H1 (cell line): ENCODE data around the gene CPSF4. TPM values are rescaled to one million over a fixed set of nuclear protein-coding genes. Genes with fewer than 3 reads are reported as not detected.

ENCODE experiments used
- CTCF ChIA-PET: fragments of 300-600 bp; sonication (Branson Sonifier 250); formaldehyde crosslinking; loops from one replicate; lab custom pipeline; 2021; ENCODE audit not compliant: partially characterized antibody; lab: Charles Lee
- POLR2A ChIA-PET: fragments of 300-600 bp; sonication (Branson Sonifier 250); formaldehyde crosslinking; loops from one replicate; lab custom pipeline; 2021; ENCODE audit warnings: inconsistent platforms; ENCODE audit not compliant: partially characterized antibody; lab: Charles Lee
- DNase-seq, 2 experiments: peaks; one replicate each; pipeline versions ENCODE4 v3.0.0 to v3.0.0-alpha.2; 2010 to 2022; ENCODE audit warnings: low spot score in 2 of 2, low read depth in 1 of 2, mixed read lengths in 1 of 2
- FAIRE-seq: peaks from 2 replicates; lab custom pipeline; 2011; peaks lifted over from hg19 to GRCh38; lab: Jason Lieb, UNC
- H2AFZ ChIP-seq: 2 replicates; pipeline ENCODE4 v1.8.1; 2012; ENCODE audit warnings: low read length, inconsistent platforms
- H2AK5ac ChIP-seq: 2 replicates; pipeline ENCODE4 v1.6.1; 2013; ENCODE audit warnings: low read depth, low read length
- H2BK120ac ChIP-seq: replicated peaks from 2 replicates; pipeline ENCODE3; 2013; ENCODE audit warnings: low read depth, low read length, inconsistent platforms
- H2BK12ac ChIP-seq: 2 replicates; pipeline ENCODE4 v1.6.1; 2013; ENCODE audit warnings: low read depth, low read length
- H2BK15ac ChIP-seq: 2 replicates; pipeline ENCODE4 v1.6.1; 2013; ENCODE audit warnings: low read length
- H2BK20ac ChIP-seq: 2 replicates; pipeline ENCODE4 v1.6.1; 2013; ENCODE audit warnings: low read length
- H2BK5ac ChIP-seq: 2 replicates; pipeline ENCODE4 v1.6.1; 2013; ENCODE audit warnings: low read depth, low read length
- H3K14ac ChIP-seq: 2 replicates; pipeline ENCODE4 v1.6.1; 2013; ENCODE audit warnings: inconsistent platforms; ENCODE audit not compliant: insufficient read length
- H3K18ac ChIP-seq: 2 replicates; pipeline ENCODE4 v1.6.1; 2013; ENCODE audit warnings: low read length; ENCODE audit errors: extremely low read depth
- H3K23ac ChIP-seq: 2 replicates; pipeline ENCODE4 v1.6.1; 2013; ENCODE audit warnings: inconsistent platforms; ENCODE audit not compliant: insufficient read length
- H3K23me2 ChIP-seq: 2 replicates; pipeline ENCODE4 v1.6.1; 2013; ENCODE audit warnings: low read depth, low read length
- H3K27ac ChIP-seq: 2 replicates; pipeline ENCODE4 v1.6.1; 2011; ENCODE audit warnings: low read depth, low read length, inconsistent platforms
- H3K27me3 ChIP-seq, 4 experiments: replicated peaks in 1 of 4; 1 replicate in 1 of 4; 2 replicates in 3 of 4; pipeline versions ENCODE4 v1.6.1 to v1.8.1; 2011 to 2013; ENCODE audit warnings: low read length in 3 of 4, mild to moderate bottlenecking in 3 of 4, inconsistent platforms in 2 of 4, mixed read lengths in 2 of 4, moderate library complexity in 1 of 4; ENCODE audit not compliant: control insufficient read depth in 3 of 4, insufficient read depth in 3 of 4; ENCODE audit errors: extremely low read depth in 1 of 4
- H3K36me3 ChIP-seq, 4 experiments: 2 replicates each; pipeline versions ENCODE4 v1.6.1 to v1.8.1; 2011 to 2013; ENCODE audit warnings: mild to moderate bottlenecking in 4 of 4, low read length in 3 of 4, moderate library complexity in 2 of 4, control low read depth in 1 of 4, inconsistent platforms in 1 of 4; ENCODE audit not compliant: insufficient read depth in 4 of 4, control insufficient read depth in 2 of 4
- H3K4ac ChIP-seq: replicated peaks from 2 replicates; pipeline ENCODE3; 2013; ENCODE audit warnings: low read length, low read depth, mixed read lengths, inconsistent platforms; ENCODE audit not compliant: insufficient read length
- H3K4me1 ChIP-seq, 4 experiments: replicated peaks in 1 of 4; 1 replicate in 1 of 4; 2 replicates in 3 of 4; pipeline versions ENCODE4 v1.6.1 to v1.8.1; 2011 to 2013; ENCODE audit warnings: low read length in 3 of 4, inconsistent platforms in 2 of 4, mixed read lengths in 1 of 4; ENCODE audit not compliant: insufficient read depth in 4 of 4, control insufficient read depth in 3 of 4
- H3K4me2 ChIP-seq, 2 experiments: 2 replicates each; pipeline versions ENCODE4 v1.6.1 to v1.8.1; 2011 to 2013; ENCODE audit warnings: low read depth in 2 of 2, low read length in 2 of 2, control low read depth in 1 of 2, inconsistent platforms in 1 of 2, mild to moderate bottlenecking in 1 of 2; ENCODE audit not compliant: insufficient read depth in 1 of 2
- H3K4me3 ChIP-seq, 4 experiments: fragments of 200-600, 300-600 bp in 1 of 4; sonication (generic), shearing (Covaris generic), sonication (Bioruptor Twin) in 1 of 4; 2 replicates each; pipeline versions ENCODE4 v1.5.1 to v1.8.1; 2011 to 2016; ENCODE audit warnings: low read length in 4 of 4, low read depth in 3 of 4, control low read depth in 2 of 4, inconsistent platforms in 2 of 4, mild to moderate bottlenecking in 2 of 4, mixed read lengths in 1 of 4, moderate library complexity in 1 of 4; ENCODE audit not compliant: insufficient read depth in 2 of 4; ENCODE audit errors: extremely low read depth in 1 of 4
- H3K56ac ChIP-seq: replicated peaks from 2 replicates; pipeline ENCODE3; 2013; ENCODE audit warnings: low read depth, mild to moderate bottlenecking, mixed read lengths, low read length, inconsistent platforms; ENCODE audit not compliant: insufficient read length
- H3K79me1 ChIP-seq: 2 replicates; pipeline ENCODE4 v1.6.1; 2013; ENCODE audit warnings: low read depth, low read length, control low read depth
- H3K79me2 ChIP-seq, 2 experiments: 2 replicates each; pipeline versions ENCODE4 v1.6.1 to v1.8.1; 2012 to 2013; ENCODE audit warnings: low read length in 2 of 2, mild to moderate bottlenecking in 2 of 2, inconsistent platforms in 1 of 2; ENCODE audit not compliant: insufficient read depth in 2 of 2, control insufficient read depth in 1 of 2
- H3K9ac ChIP-seq, 4 experiments: replicated peaks in 1 of 4; 1 replicate in 1 of 4; 2 replicates in 3 of 4; pipeline versions ENCODE4 v1.6.1 to v1.8.1; 2011 to 2013; ENCODE audit warnings: low read depth in 3 of 4, low read length in 3 of 4, control low read depth in 2 of 4, mild to moderate bottlenecking in 2 of 4, moderate library complexity in 2 of 4, inconsistent platforms in 1 of 4; ENCODE audit errors: extremely low read depth in 1 of 4
- H3K9me3 ChIP-seq, 2 experiments: 2 replicates each; pipeline versions ENCODE4 v1.6.1 to v1.8.1; 2012 to 2013; ENCODE audit warnings: mild to moderate bottlenecking in 2 of 2, moderate library complexity in 2 of 2, control low read depth in 1 of 2, inconsistent platforms in 1 of 2, low read depth in 1 of 2, low read length in 1 of 2, mixed read lengths in 1 of 2; ENCODE audit not compliant: insufficient read depth in 2 of 2
- H4K20me1 ChIP-seq, 2 experiments: replicated peaks in 1 of 2; 2 replicates each; pipeline versions ENCODE3 to v1.8.1; 2011 to 2013; ENCODE audit warnings: inconsistent platforms in 2 of 2, low read length in 2 of 2, mild to moderate bottlenecking in 1 of 2; ENCODE audit not compliant: insufficient read depth in 2 of 2, control insufficient read depth in 1 of 2
- H4K5ac ChIP-seq: 2 replicates; pipeline ENCODE4 v1.6.1; 2013; ENCODE audit warnings: low read length, low read depth, mixed read lengths, inconsistent platforms; ENCODE audit not compliant: insufficient read length
- H4K8ac ChIP-seq: 2 replicates; pipeline ENCODE4 v1.8.0; 2013; ENCODE audit warnings: mild to moderate bottlenecking, moderate library complexity, low read length, inconsistent platforms; ENCODE audit not compliant: insufficient read depth; ENCODE audit errors: extremely low read depth
- H4K91ac ChIP-seq: replicated peaks from 2 replicates; pipeline ENCODE3; 2013; ENCODE audit warnings: low read length, mixed read lengths, inconsistent platforms; ENCODE audit not compliant: insufficient read length
- CTBP2 ChIP-seq: IDR thresholded peaks from 2 replicates; pipeline ENCODE4 v1.7.0; 2011; ENCODE audit warnings: borderline replicate concordance, mild to moderate bottlenecking, moderate library complexity, mixed read lengths, low read length; ENCODE audit not compliant: insufficient read depth, insufficient read length
- EZH2 ChIP-seq: fragments of 200-600 bp; sonication (generic); IDR thresholded peaks from 2 replicates; pipeline ENCODE4 v1.7.1; 2012; ENCODE audit warnings: low read depth, mild to moderate bottlenecking, moderate library complexity, low read length, inconsistent platforms; ENCODE audit not compliant: severe bottlenecking
- KDM4A ChIP-seq: IDR thresholded peaks from one replicate; pipeline ENCODE4 v1.7.1; 2012; ENCODE audit warnings: low read depth, mild to moderate bottlenecking, moderate library complexity, low read length, inconsistent platforms; ENCODE audit not compliant: severe bottlenecking
- POLR2A ChIP-seq, 2 experiments: IDR thresholded peaks; 1 replicate in 1 of 2; 2 replicates in 1 of 2; pipeline ENCODE4 v1.6.1; 2011; ENCODE audit warnings: low read depth in 2 of 2, low read length in 2 of 2, mild to moderate bottlenecking in 2 of 2; ENCODE audit errors: control extremely low read depth in 1 of 2
- SAP30 ChIP-seq: fragments of 300-600 bp; sonication (generic); IDR thresholded peaks from 2 replicates; pipeline ENCODE4 v1.7.1; 2012; ENCODE audit warnings: low read length, moderate library complexity, mild to moderate bottlenecking, inconsistent platforms; ENCODE audit not compliant: insufficient read depth, insufficient replicate concordance
- SP1 ChIP-seq: IDR thresholded peaks from 2 replicates; pipeline ENCODE4 v1.6.1; 2011; ENCODE audit warnings: low read depth, low read length
- TAF7 ChIP-seq: optimal IDR thresholded peaks from 2 replicates; pipeline ENCODE3; 2011; ENCODE audit warnings: low read depth, mild to moderate bottlenecking, inconsistent platforms, low read length, moderate library complexity, borderline replicate concordance
- YY1 ChIP-seq: IDR thresholded peaks from 2 replicates; pipeline ENCODE4 v1.6.1; 2011; ENCODE audit warnings: low read depth, mild to moderate bottlenecking, low read length
- WGBS, 2 experiments: shearing (Covaris generic) in 1 of 2; methylation state at CpG; one replicate each; pipeline versions ENCODE4 v1.1.6 to v1.1.7; 2013 to 2015; ENCODE audit warnings: low lambda C conversion rate in 2 of 2, mixed read lengths in 2 of 2, inconsistent platforms in 1 of 2, low coverage in 1 of 2, missing lambda C conversion rate in 1 of 2; ENCODE audit not compliant: insufficient replicate concordance in 2 of 2, insufficient coverage in 1 of 2, insufficient read length in 1 of 2; ENCODE audit errors: extremely low coverage in 1 of 2, missing lambda C conversion rate in 1 of 2; 5-methylcytosine and 5-hydroxymethylcytosine counted together
- polyA plus RNA-seq, 7 experiments: library from polyadenylated mRNA; depleted of rRNA in 3 of 7; stranded (reverse) in 5 of 7; unstranded in 2 of 7; fragments of >200 nt in 5 of 7; fragments of 200-250 nt in 2 of 7; gene quantifications; 1 replicate in 5 of 7; 2 replicates in 1 of 7; 4 replicates in 1 of 7; pipeline versions ENCODE4 v1.2.1 to v1.2.3, GENCODE V29; 2011 to 2013; ENCODE audit warnings: missing spikeins in 2 of 7, mixed read lengths in 2 of 7
- total RNA-seq: library from RNA; stranded (reverse); fragmentation: NEBNext Ultra II Directional; extraction: Animal tissue kit (Norgen Biotek cat#: 25700); gene quantifications from 2 replicates; pipeline ENCODE4 v1.2.1, GENCODE V29; 2021

Gene CPSF4
- total and polyA plus RNA-seq, 2 of the 8 experiments (the other 6 are each of a cell fraction or from before 2014, with no cell fraction given): 77.5 to 103 TPM

- Histone ChIP-seq H2BK12ac (no peak overlapping the region), H3K79me1 (no peaks in the 10 kb centered on the region), H3K4me3 (no peak overlapping the region), H3K36me3 (peaks cover 23 to 68% (median 44%) of the 10 kb centered on the region in 4 experiments), H2BK120ac (no peak overlapping the region), H2BK5ac (no peak overlapping the region), H3K9me3 (no peaks in the 10 kb centered on the region), H2AFZ (no peak overlapping the region), H4K91ac (no peak overlapping the region), H4K5ac (no peak overlapping the region), H3K23me2 (peaks cover 4% of the 10 kb centered on the region; the same call in 1 of the 2 replicates), H3K27ac (no peak overlapping the region), H2BK15ac (no peak overlapping the region), H3K4me1 (peaks cover 2 to 12% (median 5%) of the 10 kb centered on the region in 4 experiments; a peak in 6 of 7 replicates), H3K14ac (no peak overlapping the region), H3K9ac (no peak overlapping the region), H4K8ac (no peak overlapping the region; the same call in 1 of the 2 replicates), H3K18ac (no peak overlapping the region), H3K56ac (no peak overlapping the region), H3K4ac (no peak overlapping the region), H2BK20ac (no peak overlapping the region), H3K23ac (no peak overlapping the region), H3K4me2 (no peak overlapping the region), H2AK5ac (no peak overlapping the region), H4K20me1 (peaks cover 12 to 29% of the 10 kb centered on the region in 2 experiments), H3K27me3 (no peaks in the 10 kb centered on the region), H3K79me2 (no peaks in the 10 kb centered on the region)
- no peak for TF ChIP-seq TAF7
- no peak for TF ChIP-seq KDM4A
- TF ChIP-seq EZH2: no peak
- no peak for TF ChIP-seq SP1
- TF ChIP-seq SAP30: no peak
- no peak for TF ChIP-seq CTBP2
- TF ChIP-seq YY1: no peak
- no peak; a peak in 1 of 3 replicates for TF ChIP-seq POLR2A (IDR thresholded peaks at IDR 0.05; ENCODE audit: control extremely low read depth in 1 of 2, low read depth in 2 of 2, low read length in 2 of 2)
- POLR2A ChIA-PET: interaction anchor here (7.9 kb wide), 1 partner anchor 10 kb away, joined by 150 read pairs; the partner anchor contains the start of genes BUD31 and PDAP1
- FAIRE-seq (no peak), DNase-seq (no peak)
- 93% methylated on average over 21 of the region's 21 CpGs; no CpG with 5 or more reads in 1 of the 2 experiments for WGBS, 2 experiments
- CTCF ChIA-PET: interaction anchor here (1.0 kb wide), 1 partner anchor 31 kb away, joined by 3 read pairs; no protein-coding TSS in a partner anchor
These were observed 42.1 kb upstream of the CPSF4 start for GRCh38 chr7:99396418-99397296.
